Thyroid gland (tissue), 4 donors: ENCODE results near the gene PKD1. TPM values are rescaled to one million over a fixed set of nuclear protein-coding genes. Genes with fewer than 3 reads are reported as not detected.

ENCODE experiments used
- DNase-seq, 2 donors: peaks; one replicate each; pipeline ENCODE4 v3.0.0-alpha.2; 2019
- H3K27ac ChIP-seq, 3 donors: fragments of 200-600 bp; sonication (generic); 1 replicate in 2 of 3; 2 replicates in 1 of 3; pipeline ENCODE4 v1.5.1; 2016 to 2019; ENCODE audit warnings: mild to moderate bottlenecking in 1 of 3, moderate library complexity in 1 of 3
- H3K27me3 ChIP-seq: fragments of 200-600 bp; sonication (generic); one replicate; pipeline ENCODE4 v1.5.1; 2019
- H3K36me3 ChIP-seq, 2 donors: fragments of 200-600 bp; sonication (generic); one replicate each; pipeline ENCODE4 v1.5.1; 2016 to 2019
- H3K4me1 ChIP-seq, 2 donors: fragments of 200-600 bp; sonication (generic); one replicate each; pipeline ENCODE4 v1.5.1; 2017 to 2019
- H3K4me3 ChIP-seq, 3 donors: fragments of 200-600 bp; sonication (generic); replicated peaks in 1 of 3; 1 replicate in 2 of 3; 2 replicates in 1 of 3; pipeline ENCODE4 v1.5.1; 2016; ENCODE audit warnings: mild to moderate bottlenecking in 1 of 3
- H3K9me3 ChIP-seq: fragments of 200-600 bp; sonication (generic); one replicate; pipeline ENCODE4 v1.5.1; 2017
- POLR2A ChIP-seq, 2 donors: fragments of 450-650 bp; IDR thresholded peaks; one replicate each; pipeline ENCODE4 v1.6.1; 2017; ENCODE audit warnings: antibody characterized with exemption in 2 of 2, mild to moderate bottlenecking in 2 of 2, moderate library complexity in 1 of 2
- WGBS, 2 donors: methylation state at CpG; one replicate each; pipeline ENCODE4 v1.1.5; 2017; 5-methylcytosine and 5-hydroxymethylcytosine counted together
- intact Hi-C: fragments of 100-400 bp; cut with DNase I; formaldehyde crosslinking; loops from one replicate; pipeline ENCODE4 v1.15.1; 2023
- total RNA-seq, 4 donors: library from RNA; depleted of rRNA; stranded (reverse); fragments of >200 nt; gene quantifications; one replicate each; pipeline ENCODE4 v1.2.3, GENCODE V29; 2016
- TF ChIP-seq, protein P1 (sequence below), 6 experiments: fragments of 200-600 bp in 3 of 6; fragments of 450-650 bp in 3 of 6; sonication (generic) in 3 of 6; IDR thresholded peaks; one replicate each; pipeline ENCODE4 v1.5.1; 2016 to 2019; ENCODE audit warnings: antibody characterized with exemption in 6 of 6, mild to moderate bottlenecking in 2 of 6, inconsistent platforms in 1 of 6, moderate library complexity in 1 of 6

PKD1 gene
- total RNA-seq, 4 donors from 2014 or later, result 66.9 to 153 (median 87.7) TPM

- intact Hi-C loops, result no loop called here
- H3K27me3 ChIP-seq, result no peaks in the 10 kb centered on the region
- TF ChIP-seq, protein P1, sequence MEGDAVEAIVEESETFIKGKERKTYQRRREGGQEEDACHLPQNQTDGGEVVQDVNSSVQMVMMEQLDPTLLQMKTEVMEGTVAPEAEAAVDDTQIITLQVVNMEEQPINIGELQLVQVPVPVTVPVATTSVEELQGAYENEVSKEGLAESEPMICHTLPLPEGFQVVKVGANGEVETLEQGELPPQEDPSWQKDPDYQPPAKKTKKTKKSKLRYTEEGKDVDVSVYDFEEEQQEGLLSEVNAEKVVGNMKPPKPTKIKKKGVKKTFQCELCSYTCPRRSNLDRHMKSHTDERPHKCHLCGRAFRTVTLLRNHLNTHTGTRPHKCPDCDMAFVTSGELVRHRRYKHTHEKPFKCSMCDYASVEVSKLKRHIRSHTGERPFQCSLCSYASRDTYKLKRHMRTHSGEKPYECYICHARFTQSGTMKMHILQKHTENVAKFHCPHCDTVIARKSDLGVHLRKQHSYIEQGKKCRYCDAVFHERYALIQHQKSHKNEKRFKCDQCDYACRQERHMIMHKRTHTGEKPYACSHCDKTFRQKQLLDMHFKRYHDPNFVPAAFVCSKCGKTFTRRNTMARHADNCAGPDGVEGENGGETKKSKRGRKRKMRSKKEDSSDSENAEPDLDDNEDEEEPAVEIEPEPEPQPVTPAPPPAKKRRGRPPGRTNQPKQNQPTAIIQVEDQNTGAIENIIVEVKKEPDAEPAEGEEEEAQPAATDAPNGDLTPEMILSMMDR (IDR thresholded peaks at IDR 0.05), result no peak
- no peak for TF ChIP-seq POLR2A (IDR thresholded peaks at IDR 0.05)
- peak overlapping the region in 1 of 3 donors; percentile 1 for H3K4me3 ChIP-seq
- no peak for DNase-seq
- no peaks in the 10 kb centered on the region for H3K9me3 ChIP-seq
- H3K27ac ChIP-seq, result peak overlapping the region in 2 of 3 donors; percentile 30 to 78
- peaks cover 27 to 36% of the 10 kb centered on the region in 2 donors for H3K36me3 ChIP-seq
- 88 to 94% methylated on average over 16 to 38 of the region's 47 CpGs for WGBS, 2 donors
- H3K4me1 ChIP-seq, result no peaks in the 10 kb centered on the region
Observed at GRCh38 chr16:2170587-2171435, 35.1 kb upstream of the PKD1 start.

- Histone ChIP-seq H3K4me3 (peak overlapping the region in 1 of 3 donors; percentile 1), H3K4me1 (no peaks in the 10 kb centered on the region), H3K27ac (peak overlapping the region in 2 of 3 donors; percentile 36 to 78), H3K36me3 (peaks cover 20 to 32% of the 10 kb centered on the region in 2 donors), H3K9me3 (no peaks in the 10 kb centered on the region), H3K27me3 (no peaks in the 10 kb centered on the region)
- no peak for DNase-seq
- no peak for TF ChIP-seq POLR2A (IDR thresholded peaks at IDR 0.05)
- TF ChIP-seq, protein P1 (IDR thresholded peaks at IDR 0.05), result no peak
- 92 to 94% methylated on average over 8 to 18 of the region's 18 CpGs for WGBS, 2 donors
- intact Hi-C loops, result no loop called here
Observed at GRCh38 chr16:2170080-2170479, 34.4 kb upstream of the PKD1 start.

DNA sequence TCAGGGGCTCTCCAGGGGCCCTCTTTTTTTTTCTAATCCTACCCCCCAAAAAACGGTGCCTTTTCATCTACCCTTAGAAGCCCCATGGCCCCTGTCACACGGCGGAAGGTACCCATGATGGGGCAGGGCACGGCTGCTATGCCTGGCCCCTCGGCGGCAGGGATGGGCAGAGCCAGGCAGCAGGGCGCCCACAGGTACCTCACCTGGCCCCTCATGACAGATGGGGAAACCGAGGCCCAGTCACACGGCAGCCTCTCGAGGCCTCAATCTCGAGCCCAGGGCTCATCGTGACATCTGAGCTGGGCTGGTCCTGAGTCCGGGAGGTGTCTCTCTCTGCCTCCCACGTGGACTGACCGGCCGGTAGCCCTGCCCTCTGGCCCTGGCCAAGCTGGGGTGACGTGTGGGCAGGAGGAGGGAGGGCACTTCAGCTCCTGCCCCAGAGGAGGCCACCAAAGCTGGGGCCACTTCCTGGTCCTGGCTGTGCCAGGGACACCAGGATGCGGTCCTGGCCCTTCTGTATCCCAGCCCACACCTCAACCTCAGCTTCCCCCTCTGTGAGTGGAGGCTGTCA lies 31.5 kb upstream of the PKD1 start:
- H3K27me3 ChIP-seq, result no peaks in the 10 kb centered on the region
- H3K36me3 ChIP-seq, result peaks cover 0 to 10% of the 10 kb centered on the region in 2 donors
- H3K4me3 ChIP-seq, result no peak overlapping the region
- TF ChIP-seq, protein P1 (IDR thresholded peaks at IDR 0.05), result no peak
- TF ChIP-seq POLR2A (IDR thresholded peaks at IDR 0.05), result no peak
- no peaks in the 10 kb centered on the region for H3K9me3 ChIP-seq
- no peak overlapping the region for H3K27ac ChIP-seq
- intact Hi-C loops, result no loop called here
- H3K4me1 ChIP-seq, result no peaks in the 10 kb centered on the region
- 92 to 94% methylated on average over 15 to 16 of the region's 18 CpGs for whole genome bisulfite sequencing, 2 donors
- no peak for DNase-seq

- no peaks in the 10 kb centered on the region for H3K9me3 ChIP-seq
- 95 to 96% methylated on average over 10 to 16 of the region's 17 CpGs for WGBS, 2 donors
- DNase-seq, result no peak
- TF ChIP-seq, protein P1 (IDR thresholded peaks at IDR 0.05), result no peak
- no peak overlapping the region for H3K27ac ChIP-seq
- H3K36me3 ChIP-seq, result peaks cover 0 to 5% of the 10 kb centered on the region in 2 donors
- intact Hi-C loops, result no loop called here
- H3K4me1 ChIP-seq, result no peaks in the 10 kb centered on the region
- no peaks in the 10 kb centered on the region for H3K27me3 ChIP-seq
- no peak overlapping the region for H3K4me3 ChIP-seq
Observed at GRCh38 chr16:2166263-2167067, 30.8 kb upstream of the PKD1 start.
